HG03469 (cell line): ENCODE measurements around the gene SEMA5B.

ENCODE experiments used
- ATAC-seq: cut with Tn5 transposase; IDR thresholded peaks from one replicate; pipeline ENCODE4 v1.9.1; 2021; ENCODE audit warnings: mild to moderate bottlenecking, moderate library complexity, moderate number of reproducible peaks; ENCODE audit not compliant: unreplicated experiment

Gene SEMA5B

DNA sequence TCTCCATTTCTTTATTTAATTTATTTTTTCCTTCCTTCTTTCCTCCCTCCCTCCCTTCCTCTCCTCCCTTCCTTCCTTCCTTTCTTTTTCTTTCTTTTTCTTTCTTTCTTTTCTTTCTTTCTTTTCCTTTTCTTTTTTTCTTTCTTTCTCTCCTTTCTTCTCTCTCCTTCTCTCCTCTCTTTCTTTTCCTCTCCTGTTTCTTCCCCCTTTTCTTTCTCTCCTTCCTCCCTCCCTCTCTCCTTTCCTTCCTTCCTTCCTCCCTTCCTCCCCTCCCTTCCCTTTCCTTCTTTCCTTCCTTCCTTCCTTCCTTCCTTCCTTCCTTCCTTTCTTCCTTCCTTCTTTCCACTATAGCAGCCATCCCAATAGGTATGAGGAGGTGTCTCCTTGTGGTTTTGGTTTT, 32.5 kb upstream of the SEMA5B start:
- ATAC-seq = no peak

GRCh38 chr3:123058505-123058904, 30.9 kb upstream of the SEMA5B start:
- ATAC-seq = no peak

- ATAC-seq = no peak
Measured at GRCh38 chr3:123055352-123055751, 27.8 kb upstream of the SEMA5B start.

GRCh38 chr3:123054931-123055330, 27.4 kb upstream of the SEMA5B start:
- ATAC-seq = no peak

DNA sequence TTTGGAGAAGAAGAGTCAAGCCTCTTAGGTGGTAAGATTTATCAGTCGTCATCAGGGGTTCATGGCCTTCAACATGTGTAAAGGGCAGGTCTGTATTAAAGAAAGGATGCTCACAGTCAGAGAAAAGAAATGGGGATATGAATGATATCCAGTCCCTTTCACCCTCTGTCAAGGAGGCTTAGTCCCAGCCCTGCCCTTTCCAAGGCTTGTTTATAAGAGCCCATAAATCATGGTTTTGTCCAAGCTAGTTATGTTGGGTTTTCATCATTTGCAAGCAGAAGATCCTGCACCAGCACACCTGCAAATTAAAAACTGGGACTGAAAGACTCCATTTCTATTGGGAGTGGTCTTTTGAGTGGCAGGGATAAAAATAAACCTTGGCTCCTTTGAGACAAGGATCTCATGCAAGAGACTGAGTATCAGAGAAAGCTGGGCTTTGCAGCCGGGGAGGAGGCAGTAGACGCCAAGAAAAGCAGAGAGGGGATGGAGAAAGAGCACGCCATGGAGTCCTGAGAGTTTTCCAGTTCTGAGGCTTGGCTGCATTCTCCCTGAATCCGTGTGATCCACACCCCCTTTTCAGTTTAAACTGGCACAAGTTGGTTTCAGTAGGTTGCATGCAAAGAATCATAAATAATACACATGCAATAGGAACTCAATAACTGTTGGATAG, 26.7 kb upstream of the SEMA5B start:
- ATAC-seq = no peak

GRCh38 chr3:123053107-123053506, 25.5 kb upstream of the SEMA5B start:
- ATAC-seq = no peak

GRCh38 chr3:123050666-123051065, 23.1 kb upstream of the SEMA5B start:
- ATAC-seq = no peak

- no peak for ATAC-seq
Measured at GRCh38 chr3:123048480-123049237, 21.1 kb upstream of the SEMA5B start.

GRCh38 chr3:123047062-123047319, 19.4 kb upstream of the SEMA5B start:
- no peak for ATAC-seq

- no peak for ATAC-seq
Measured at GRCh38 chr3:123046262-123047061, 18.9 kb upstream of the SEMA5B start.

DNA sequence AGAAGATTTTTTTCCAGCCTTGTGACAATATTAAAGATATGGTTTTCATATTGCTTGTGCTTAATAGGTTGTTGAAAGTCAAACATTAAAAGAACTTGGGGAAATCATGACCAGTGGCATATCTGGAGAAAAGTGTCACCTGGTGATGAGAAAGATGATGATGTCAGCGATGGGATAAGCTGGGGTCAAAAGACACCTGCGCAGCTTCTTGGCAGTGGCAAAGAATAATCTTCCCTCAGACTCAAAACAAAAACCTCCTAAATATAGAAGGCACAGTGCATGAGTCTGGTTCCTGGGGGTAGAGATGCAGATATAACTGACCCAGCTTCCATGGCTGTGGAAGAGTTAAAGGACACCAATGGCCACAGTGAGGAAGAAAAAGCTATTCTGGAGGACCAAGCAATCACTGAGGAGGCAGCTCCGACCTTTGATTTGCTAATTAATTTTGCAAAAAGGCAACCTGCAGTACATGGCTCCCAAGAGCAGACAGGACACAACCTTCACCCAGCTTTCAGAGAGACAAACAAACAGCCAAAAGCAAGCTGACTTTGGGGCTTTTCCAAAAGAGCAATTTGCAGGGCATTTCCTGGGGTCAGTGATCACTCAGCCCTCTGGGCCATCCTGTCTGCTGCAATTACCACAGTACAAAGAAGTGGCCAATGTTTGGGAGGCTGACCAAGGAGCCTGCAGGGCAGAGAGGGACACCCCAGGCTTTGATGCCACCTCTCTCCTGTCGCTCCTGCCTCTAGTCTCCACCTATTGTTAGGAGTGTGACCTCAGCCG, 17.6 kb upstream of the SEMA5B start:
- ATAC-seq = no peak

- ATAC-seq = no peak
Measured at GRCh38 chr3:123042413-123042812, 14.8 kb upstream of the SEMA5B start.

DNA sequence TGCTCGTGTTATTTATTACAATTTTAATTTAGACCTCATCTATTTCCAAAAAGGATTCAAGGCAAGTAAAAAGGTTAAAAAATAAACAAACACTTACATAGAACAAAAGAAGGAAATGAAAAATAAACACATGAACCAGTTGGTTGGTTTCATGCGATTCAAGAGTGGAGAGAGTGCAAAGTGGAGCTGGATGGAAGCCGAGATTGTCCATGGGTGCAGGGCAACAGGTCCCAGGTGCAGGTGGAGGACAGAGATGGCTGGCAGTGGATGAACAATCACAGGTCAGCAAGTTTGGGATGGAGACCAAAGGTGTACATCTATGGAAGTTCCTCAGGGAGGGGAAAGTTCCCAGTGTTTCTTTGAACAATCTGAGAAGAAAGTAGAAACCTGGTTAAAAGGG, 11.6 kb upstream of the SEMA5B start:
- ATAC-seq = no peak

- ATAC-seq = no peak
Measured at GRCh38 chr3:123038751-123039150, 11.2 kb upstream of the SEMA5B start.

GRCh38 chr3:123037015-123037375, 9.4 kb upstream of the SEMA5B start:
- no peak for ATAC-seq

GRCh38 chr3:123036352-123037014, 8.9 kb upstream of the SEMA5B start:
- no peak for ATAC-seq

- no peak for ATAC-seq
Measured at GRCh38 chr3:123034996-123035395, 7.4 kb upstream of the SEMA5B start.

DNA sequence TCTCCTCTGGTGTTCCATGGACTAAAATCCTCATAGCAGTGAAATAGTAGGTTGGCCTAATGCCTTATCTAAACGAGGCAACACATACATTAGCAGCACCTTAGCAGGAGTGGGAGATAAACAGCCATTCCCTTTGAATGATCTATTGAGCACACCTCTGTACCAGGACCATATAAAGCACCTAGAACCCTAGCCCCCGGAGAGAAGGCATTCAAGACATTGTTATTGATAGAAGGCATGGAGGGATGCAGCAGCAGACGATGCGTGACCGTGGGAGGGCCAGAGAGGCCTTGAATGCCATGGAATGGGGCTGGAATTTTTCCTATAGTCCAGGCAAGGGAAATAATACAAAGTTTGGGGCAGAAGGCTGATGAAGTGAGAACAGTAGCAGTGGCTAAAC, 6.6 kb upstream of the SEMA5B start:
- no peak for ATAC-seq

GRCh38 chr3:123032057-123032456, 4.5 kb upstream of the SEMA5B start:
- no peak for ATAC-seq

GRCh38 chr3:123031051-123031450, 3.5 kb upstream of the SEMA5B start:
- ATAC-seq = no peak
